ENCODE data around the gene LVRN. TPM values are rescaled to one million over a fixed set of nuclear protein-coding genes. Genes with fewer than 3 reads are reported as not detected.

Gene LVRN
- total RNA-seq, 1 donor from 2014 or later: 4.2 TPM

GRCh38 chr5:116045821-116046220, 83.5 kb downstream of the LVRN start:
- H3K27ac ChIP-seq: no peak overlapping the region

GRCh38 chr5:116046261-116046660, 84.0 kb downstream of the LVRN start:
- intact Hi-C loops (cut with DNase I): no loop called here
- DNase-seq (ENCODE audit: low spot score in 2 of 2): no peak
- Histone ChIP-seq H3K27ac (no peak overlapping the region), H3K4me3 (no peak overlapping the region), H3K27me3 (no peaks in the 10 kb centered on the region), H3K36me3 (no peaks in the 10 kb centered on the region), H3K4me1 (no peaks in the 10 kb centered on the region), H3K9me3 (no peaks in the 10 kb centered on the region)
- no peak for TF ChIP-seq CTCF (IDR thresholded peaks at IDR 0.05)

More at GRCh38 chr5:116045821-116046220, 83.5 kb downstream of the LVRN start:
- no peaks in the 10 kb centered on the region for H3K27me3 ChIP-seq
- no peaks in the 10 kb centered on the region for H3K9me3 ChIP-seq
- DNase-seq (ENCODE audit: low spot score in 2 of 2): no peak
- no peak for TF ChIP-seq CTCF (IDR thresholded peaks at IDR 0.05)
- no peaks in the 10 kb centered on the region for H3K4me1 ChIP-seq
- no peaks in the 10 kb centered on the region for H3K36me3 ChIP-seq
- H3K4me3 ChIP-seq: no peak overlapping the region
- intact Hi-C loops (cut with DNase I): no loop called here

DNA sequence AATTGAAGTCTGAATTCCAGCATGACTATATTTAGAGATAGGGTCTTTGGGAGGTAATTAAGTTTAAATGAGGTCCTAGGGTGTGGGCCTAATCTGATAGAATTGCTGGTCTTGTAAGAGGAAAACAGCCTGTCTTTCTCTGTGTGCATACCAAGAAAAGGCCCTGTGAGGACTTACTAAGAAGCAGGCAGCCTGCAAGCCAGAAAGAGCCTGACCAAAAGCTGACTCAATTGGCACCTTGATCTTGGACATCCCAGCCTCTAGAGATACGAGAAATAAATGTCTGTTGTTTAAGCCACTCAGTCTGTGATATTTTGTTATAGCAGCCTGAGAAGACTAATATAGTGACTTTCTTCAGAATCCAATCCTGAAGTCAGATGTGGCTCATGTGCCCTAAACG, 84.5 kb downstream of the LVRN start:
- DNase-seq (ENCODE audit: low spot score in 2 of 2): no peak
- Histone ChIP-seq H3K27ac (no peak overlapping the region), H3K4me1 (no peaks in the 10 kb centered on the region), H3K36me3 (no peaks in the 10 kb centered on the region), H3K9me3 (no peaks in the 10 kb centered on the region), H3K4me3 (no peak overlapping the region), H3K27me3 (no peaks in the 10 kb centered on the region)
- intact Hi-C loops (cut with DNase I): no loop called here
- TF ChIP-seq CTCF (IDR thresholded peaks at IDR 0.05): no peak

DNA sequence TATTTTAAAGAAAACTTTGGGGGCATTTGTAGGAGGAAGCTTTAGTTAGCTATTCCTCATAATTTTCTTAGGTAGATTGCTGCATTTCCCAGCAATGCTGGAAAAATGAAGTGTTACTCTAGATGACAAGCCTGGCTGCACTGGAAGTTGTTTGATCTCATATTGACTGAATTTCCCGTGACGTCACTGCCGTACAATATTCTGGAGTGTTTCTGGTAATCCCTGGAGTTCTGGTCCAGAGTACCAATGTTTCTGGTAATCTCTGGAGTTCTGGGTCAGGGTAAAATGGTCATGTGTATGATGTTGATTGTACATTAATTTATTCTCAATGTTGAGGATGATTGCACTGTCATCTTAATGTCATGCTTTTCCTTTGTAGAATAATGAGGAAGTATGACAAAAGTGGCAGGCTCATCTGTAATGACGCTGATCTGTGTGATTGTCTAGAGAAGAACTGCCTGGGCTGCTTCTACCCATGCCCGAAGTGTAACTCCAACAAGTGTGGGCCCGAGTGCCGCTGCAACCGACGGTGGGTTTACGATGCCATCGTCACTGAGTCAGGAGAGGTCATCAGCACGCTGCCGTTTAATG, 96.2 kb downstream of the LVRN start:
- no peak overlapping the region for H3K4me3 ChIP-seq
- H3K9me3 ChIP-seq: no peaks in the 10 kb centered on the region
- H3K27me3 ChIP-seq: no peaks in the 10 kb centered on the region
- intact Hi-C loops (cut with DNase I): no loop called here
- no peak overlapping the region for H3K27ac ChIP-seq
- no peaks in the 10 kb centered on the region for H3K4me1 ChIP-seq
- no peaks in the 10 kb centered on the region for H3K36me3 ChIP-seq
- no peak for DNase-seq (ENCODE audit: low spot score in 2 of 2)
- TF ChIP-seq CTCF (IDR thresholded peaks at IDR 0.05): no peak

- no peak overlapping the region for H3K27ac ChIP-seq
- TF ChIP-seq CTCF (IDR thresholded peaks at IDR 0.05): no peak
- no peaks in the 10 kb centered on the region for H3K36me3 ChIP-seq
- no peak for DNase-seq (ENCODE audit: low spot score in 2 of 2)
- intact Hi-C loops (cut with DNase I): no loop called here
- no peak overlapping the region for H3K4me3 ChIP-seq
- H3K27me3 ChIP-seq: no peaks in the 10 kb centered on the region
- H3K4me1 ChIP-seq: no peaks in the 10 kb centered on the region
- no peaks in the 10 kb centered on the region for H3K9me3 ChIP-seq
These were observed 100.1 kb downstream of the LVRN start for GRCh38 chr5:116062352-116062751.

DNA sequence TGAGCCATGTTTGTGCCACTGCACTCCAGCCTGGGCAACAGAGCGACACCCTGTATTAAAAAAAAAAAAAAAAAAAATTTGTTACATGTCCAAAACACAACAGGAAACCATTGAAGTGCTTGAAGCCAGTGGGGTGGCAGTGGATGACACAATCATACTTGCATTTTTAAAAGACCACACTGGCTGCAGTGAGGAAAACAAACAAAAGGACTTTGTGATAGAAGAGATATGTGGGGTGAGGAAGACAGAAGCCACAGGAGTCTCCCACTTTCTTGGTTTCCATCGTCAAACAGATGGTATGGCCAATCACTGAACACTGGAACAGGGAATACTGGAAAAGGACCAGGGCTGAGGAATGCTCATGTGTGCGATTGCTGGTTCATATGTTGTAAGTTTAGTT, 101.7 kb downstream of the LVRN start:
- intact Hi-C loops (cut with DNase I): no loop called here
- no peak for DNase-seq (ENCODE audit: low spot score in 2 of 2)
- no peak for TF ChIP-seq CTCF (IDR thresholded peaks at IDR 0.05)

More for the DNA sequence above, 101.7 kb downstream of the LVRN start:
- Histone ChIP-seq H3K9me3 (no peaks in the 10 kb centered on the region), H3K27ac (no peak overlapping the region), H3K27me3 (no peaks in the 10 kb centered on the region), H3K4me1 (no peaks in the 10 kb centered on the region), H3K36me3 (no peaks in the 10 kb centered on the region), H3K4me3 (no peak overlapping the region)

Measured in ascending aorta (tissue), 2 donors.